Neural cell (in vitro differentiated cells): ENCODE data around the gene CPEB3. TPM values are rescaled to one million over a fixed set of nuclear protein-coding genes. Genes with fewer than 3 reads are reported as not detected.

Source experiments
- H2AFZ ChIP-seq: fragments of 200-600, 300-800 bp; sonication (generic), shearing (Covaris generic); 2 replicates; pipeline ENCODE4 v1.6.0; 2014; ENCODE audit warnings: low read depth, mild to moderate bottlenecking, antibody characterized with exemption, low read length, moderate library complexity
- H3F3A ChIP-seq: fragments of 200-600 bp; shearing (Covaris generic); 2 replicates; pipeline ENCODE4 v1.6.1; 2016; ENCODE audit warnings: mild to moderate bottlenecking, moderate library complexity, mixed read lengths, antibody characterized with exemption, low read length; ENCODE audit not compliant: insufficient read depth, poor library complexity, severe bottlenecking
- H3K27ac ChIP-seq: fragments of 200-600, 300-800 bp; sonication (generic), shearing (Covaris generic); 2 replicates; pipeline ENCODE4 v1.5.1; 2014; ENCODE audit warnings: mild to moderate bottlenecking, low read length, moderate library complexity
- H3K27me3 ChIP-seq: fragments of 300-800, 200-600 bp; sonication (generic), shearing (Covaris generic); 2 replicates; pipeline ENCODE4 v1.6.0; 2014; ENCODE audit warnings: mild to moderate bottlenecking, low read depth, low read length, moderate library complexity; ENCODE audit not compliant: insufficient read depth
- H3K36me3 ChIP-seq: fragments of 300-800, 200-600 bp; sonication (generic), shearing (Covaris generic); 2 replicates; pipeline ENCODE4 v1.5.1; 2014; ENCODE audit warnings: mild to moderate bottlenecking, antibody characterized with exemption, low read length, moderate library complexity; ENCODE audit not compliant: insufficient read depth
- H3K4me2 ChIP-seq: fragments of 300-800, 200-600 bp; sonication (generic), shearing (Covaris generic); 2 replicates; pipeline ENCODE4 v1.6.0; 2014; ENCODE audit warnings: mild to moderate bottlenecking, low read length
- H3K4me3 ChIP-seq: fragments of 300-800, 200-600 bp; sonication (generic), shearing (Covaris generic); 2 replicates; pipeline ENCODE4 v1.5.1; 2014; ENCODE audit warnings: mild to moderate bottlenecking, low read length, moderate library complexity
- H3K79me2 ChIP-seq: fragments of 200-600 bp; shearing (Covaris generic); replicated peaks from 2 replicates; pipeline ENCODE4 v1.6.0; 2014; ENCODE audit warnings: mild to moderate bottlenecking, low read length, moderate library complexity; ENCODE audit not compliant: insufficient read depth
- H3K9ac ChIP-seq: fragments of 300-800, 200-600 bp; sonication (generic), shearing (Covaris generic); 2 replicates; pipeline ENCODE4 v1.6.1; 2016; ENCODE audit warnings: mild to moderate bottlenecking, low read length, mixed read lengths
- H3K9me2 ChIP-seq: fragments of 200-600 bp; shearing (Covaris generic); 2 replicates; pipeline ENCODE4 v1.6.1; 2016; ENCODE audit warnings: mild to moderate bottlenecking, low read length, mixed read lengths; ENCODE audit not compliant: insufficient read depth
- H3K9me3 ChIP-seq: fragments of 200-600, 300-800 bp; sonication (generic), shearing (Covaris generic); 2 replicates; pipeline ENCODE4 v1.6.1; 2016; ENCODE audit warnings: mild to moderate bottlenecking, mixed run types, low read length, moderate library complexity, mixed read lengths
- H4K20me1 ChIP-seq: fragments of 200-600 bp; shearing (Covaris generic); 2 replicates; pipeline ENCODE4 v1.6.1; 2016; ENCODE audit warnings: mild to moderate bottlenecking, mixed run types; ENCODE audit not compliant: insufficient read depth
- EP300 ChIP-seq: fragments of 450-650 bp; conservative IDR thresholded peaks from 2 replicates; pipeline ENCODE4 v1.6.1; 2014; ENCODE audit warnings: antibody characterized with exemption, mild to moderate bottlenecking, moderate library complexity; ENCODE audit not compliant: poor library complexity, severe bottlenecking
- EZH2 ChIP-seq: fragments of 200-600, 300-800 bp; shearing (Covaris generic), sonication (generic); IDR thresholded peaks from 2 replicates; pipeline ENCODE4 v1.6.1; 2014; ENCODE audit warnings: antibody characterized with exemption, low read length, borderline replicate concordance, mild to moderate bottlenecking; ENCODE audit not compliant: insufficient read depth, poor library complexity, severe bottlenecking
- MXI1 ChIP-seq: fragments of 450-650 bp; conservative IDR thresholded peaks from 2 replicates; pipeline ENCODE4 v1.6.1; 2014; ENCODE audit warnings: antibody characterized with exemption, mild to moderate bottlenecking; ENCODE audit not compliant: poor library complexity, severe bottlenecking
- POLR2AphosphoS5 ChIP-seq: IDR thresholded peaks from 2 replicates; pipeline ENCODE4 v1.6.1; 2012
- RAD21 ChIP-seq: fragments of 450-650 bp; conservative IDR thresholded peaks from 2 replicates; pipeline ENCODE4 v1.6.1; 2014; ENCODE audit warnings: antibody characterized with exemption, mild to moderate bottlenecking, moderate library complexity
- REST ChIP-seq: IDR thresholded peaks from 2 replicates; pipeline ENCODE4 v1.6.1; 2012; ENCODE audit warnings: borderline replicate concordance
- SMC3 ChIP-seq: fragments of 450-650 bp; conservative IDR thresholded peaks from 2 replicates; pipeline ENCODE4 v1.6.1; 2014; ENCODE audit warnings: antibody characterized with exemption, mild to moderate bottlenecking, moderate library complexity; ENCODE audit not compliant: poor library complexity
- TAF1 ChIP-seq: IDR thresholded peaks from 2 replicates; pipeline ENCODE4 v1.6.1; 2012; ENCODE audit warnings: low read depth
- polyA plus RNA-seq: library from polyadenylated mRNA; depleted of rRNA; stranded (reverse); fragments of >200 nt; gene quantifications from 2 replicates; pipeline ENCODE4 v1.2.3, GENCODE V29; 2014
- TF ChIP-seq, protein P1 (sequence below): fragments of 450-650 bp; IDR thresholded peaks from 2 replicates; pipeline ENCODE4 v1.5.1; 2014; ENCODE audit warnings: antibody characterized with exemption, mild to moderate bottlenecking, moderate library complexity; ENCODE audit not compliant: poor library complexity, severe bottlenecking

The CPEB3 gene
- polyA plus RNA-seq, 1 donor from 2014 or later = 20.0 TPM

GRCh38 chr10:92014620-92015019 lies 276.3 kb downstream of the CPEB3 start:
- no peaks in the 10 kb centered on the region for H3F3A ChIP-seq
- no peaks in the 10 kb centered on the region for H3K79me2 ChIP-seq
- no peak overlapping the region for H2AFZ ChIP-seq
- H3K9me3 ChIP-seq = no peaks in the 10 kb centered on the region
- no peaks in the 10 kb centered on the region for H3K9me2 ChIP-seq
- H3K27ac ChIP-seq = no peak overlapping the region
- no peak overlapping the region for H3K9ac ChIP-seq
- no peaks in the 10 kb centered on the region for H3K27me3 ChIP-seq
- TF ChIP-seq RAD21 (no peak), SMC3 (no peak), EP300 (no peak), MXI1 (no peak), TAF1 (no peak), REST (no peak), POLR2AphosphoS5 (no peak), EZH2 (no peak)
- TF ChIP-seq, protein P1, sequence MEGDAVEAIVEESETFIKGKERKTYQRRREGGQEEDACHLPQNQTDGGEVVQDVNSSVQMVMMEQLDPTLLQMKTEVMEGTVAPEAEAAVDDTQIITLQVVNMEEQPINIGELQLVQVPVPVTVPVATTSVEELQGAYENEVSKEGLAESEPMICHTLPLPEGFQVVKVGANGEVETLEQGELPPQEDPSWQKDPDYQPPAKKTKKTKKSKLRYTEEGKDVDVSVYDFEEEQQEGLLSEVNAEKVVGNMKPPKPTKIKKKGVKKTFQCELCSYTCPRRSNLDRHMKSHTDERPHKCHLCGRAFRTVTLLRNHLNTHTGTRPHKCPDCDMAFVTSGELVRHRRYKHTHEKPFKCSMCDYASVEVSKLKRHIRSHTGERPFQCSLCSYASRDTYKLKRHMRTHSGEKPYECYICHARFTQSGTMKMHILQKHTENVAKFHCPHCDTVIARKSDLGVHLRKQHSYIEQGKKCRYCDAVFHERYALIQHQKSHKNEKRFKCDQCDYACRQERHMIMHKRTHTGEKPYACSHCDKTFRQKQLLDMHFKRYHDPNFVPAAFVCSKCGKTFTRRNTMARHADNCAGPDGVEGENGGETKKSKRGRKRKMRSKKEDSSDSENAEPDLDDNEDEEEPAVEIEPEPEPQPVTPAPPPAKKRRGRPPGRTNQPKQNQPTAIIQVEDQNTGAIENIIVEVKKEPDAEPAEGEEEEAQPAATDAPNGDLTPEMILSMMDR = no peak
- H3K4me2 ChIP-seq = no peak overlapping the region
- H4K20me1 ChIP-seq = no peaks in the 10 kb centered on the region
- no peak overlapping the region for H3K4me3 ChIP-seq
- peaks cover 15% of the 10 kb centered on the region for H3K36me3 ChIP-seq

DNA sequence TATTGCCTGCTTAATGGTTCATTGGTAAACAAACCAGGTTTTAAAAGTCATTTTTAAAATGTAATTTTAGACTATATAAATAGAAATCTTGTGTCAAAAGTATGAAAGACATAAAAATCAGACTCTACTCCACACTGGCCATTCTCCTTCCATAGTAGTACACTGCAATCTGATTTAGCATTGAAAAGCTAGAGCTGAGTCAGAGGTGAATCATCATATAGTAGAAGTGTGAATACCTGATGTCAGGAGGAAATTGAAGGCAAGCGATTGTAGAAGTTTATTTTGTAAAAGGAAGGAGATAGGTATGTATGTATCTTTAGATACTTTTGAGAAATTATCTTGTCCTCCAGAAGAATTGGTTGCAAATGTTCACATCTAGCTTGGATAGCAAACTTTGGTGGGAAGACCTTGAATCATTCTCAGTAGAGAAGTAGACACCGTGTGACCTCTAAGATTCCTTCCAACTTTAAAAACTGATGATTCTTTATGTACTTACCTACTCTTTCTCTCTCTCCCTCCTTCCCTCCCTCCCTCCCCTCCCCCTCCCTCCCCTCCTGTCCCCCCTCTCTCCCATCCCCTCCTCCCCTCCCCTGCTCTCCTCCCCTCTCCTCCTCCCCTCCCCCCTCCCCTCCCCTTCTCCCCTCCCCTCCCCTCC lies 279.2 kb downstream of the CPEB3 start:
- H3K79me2 ChIP-seq = no peaks in the 10 kb centered on the region
- H3K9ac ChIP-seq = no peak overlapping the region
- H3K4me2 ChIP-seq = no peak overlapping the region
- no peaks in the 10 kb centered on the region for H3K9me2 ChIP-seq
- TF ChIP-seq POLR2AphosphoS5 = no peak
- TF ChIP-seq SMC3 = no peak
- no peak for TF ChIP-seq TAF1
- no peak for TF ChIP-seq EP300
- TF ChIP-seq RAD21 = no peak
- TF ChIP-seq, protein P1 = no peak
- no peak for TF ChIP-seq EZH2
- TF ChIP-seq REST = no peak
- TF ChIP-seq MXI1 = no peak
- H3K27me3 ChIP-seq = no peaks in the 10 kb centered on the region
- H3K9me3 ChIP-seq = no peaks in the 10 kb centered on the region
- H3K4me3 ChIP-seq = no peak overlapping the region
- H3K27ac ChIP-seq = no peak overlapping the region
- no peaks in the 10 kb centered on the region for H4K20me1 ChIP-seq
- H2AFZ ChIP-seq = no peak overlapping the region
- H3K36me3 ChIP-seq = peaks cover 12% of the 10 kb centered on the region
- no peaks in the 10 kb centered on the region for H3F3A ChIP-seq
